OCI-LY3 (cell line): ENCODE data around the gene PTBP3.

ENCODE experiments used
- H2AFZ ChIP-seq: fragments of 200-600, 300-600 bp; shearing (Covaris generic); 2 replicates; pipeline ENCODE4 v1.6.0; 2014; ENCODE audit warnings: antibody characterized with exemption, low read depth, low read length
- H3K27ac ChIP-seq: fragments of 200-600, 300-600 bp; sonication (generic); 2 replicates; pipeline ENCODE4 v1.5.1; 2014; ENCODE audit warnings: mild to moderate bottlenecking, low read length, moderate library complexity, mixed read lengths
- H3K27me3 ChIP-seq: fragments of 200-600, 300-600 bp; sonication (generic); 2 replicates; pipeline ENCODE4 v1.6.1; 2014; ENCODE audit warnings: low read depth, low read length, mixed read lengths
- H3K36me3 ChIP-seq: fragments of 200-600, 300-600 bp; sonication (generic); replicated peaks from 2 replicates; pipeline ENCODE3; 2014; ENCODE audit warnings: low read depth, low read length, mixed read lengths
- H3K4me1 ChIP-seq: fragments of 300-600, 200-600 bp; sonication (generic); 2 replicates; pipeline ENCODE4 v1.6.1; 2014; ENCODE audit warnings: low read length, mixed read lengths
- H3K4me2 ChIP-seq: fragments of 200-600, 300-600 bp; sonication (generic); 2 replicates; pipeline ENCODE4 v1.6.1; 2014; ENCODE audit warnings: low read length, mixed read lengths
- H3K4me3 ChIP-seq: fragments of 300-600, 200-600 bp; sonication (generic); 2 replicates; pipeline ENCODE4 v1.5.1; 2014; ENCODE audit warnings: antibody characterized with exemption, mild to moderate bottlenecking, low read length, moderate library complexity
- H3K79me2 ChIP-seq: fragments of 300-600, 200-600 bp; shearing (Covaris generic); 2 replicates; pipeline ENCODE4 v1.6.1; 2014; ENCODE audit warnings: mild to moderate bottlenecking, low read length, mixed read lengths
- H3K9ac ChIP-seq: fragments of 300-600, 200-600 bp; shearing (Covaris generic); 2 replicates; pipeline ENCODE4 v1.6.0; 2014; ENCODE audit warnings: mild to moderate bottlenecking, low read length, moderate library complexity
- H3K9me3 ChIP-seq: fragments of 200-600, 300-600 bp; shearing (Covaris generic); 2 replicates; pipeline ENCODE4 v1.6.1; 2014; ENCODE audit warnings: low read length, mixed read lengths; ENCODE audit not compliant: insufficient read depth
- H4K20me1 ChIP-seq: fragments of 200-600, 300-600 bp; sonication (generic); 2 replicates; pipeline ENCODE4 v1.6.1; 2016; ENCODE audit warnings: low read length, mixed read lengths; ENCODE audit not compliant: insufficient read depth
- EZH2phosphoT487 ChIP-seq: fragments of 200-600 bp; shearing (Covaris generic); IDR thresholded peaks from 2 replicates; pipeline ENCODE4 v1.6.1; 2018; ENCODE audit warnings: antibody characterized with exemption, mixed run types, low read depth
- TF ChIP-seq, protein P1 (sequence below): fragments of 200-600, 300-600 bp; sonication (generic); IDR thresholded peaks from 2 replicates; pipeline ENCODE4 v1.5.1; 2014; ENCODE audit warnings: antibody characterized with exemption, low read length, low read depth

The PTBP3 gene

DNA sequence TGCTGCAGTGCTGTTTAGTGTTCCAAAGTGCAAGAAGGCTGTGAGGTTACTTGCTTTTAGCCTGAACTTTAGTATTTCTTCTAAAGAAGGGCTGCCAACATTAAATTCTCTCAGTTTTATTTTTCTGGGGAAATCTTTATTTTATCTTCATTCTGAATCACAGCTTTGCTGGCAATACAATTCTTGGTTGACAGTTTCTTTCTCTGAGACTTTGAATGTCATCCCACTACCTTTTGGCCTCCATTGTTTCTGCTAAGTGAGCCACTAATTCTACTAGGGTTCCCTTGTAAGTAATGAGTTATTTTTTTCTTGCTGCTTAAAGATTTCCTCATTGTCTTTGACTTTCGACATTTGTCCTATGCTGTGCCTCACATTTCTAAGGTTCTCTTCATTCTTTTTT lies 126.0 kb downstream of the PTBP3 start:
- H2AFZ ChIP-seq, result no peak overlapping the region
- H3K79me2 ChIP-seq, result no peaks in the 10 kb centered on the region
- H3K4me3 ChIP-seq, result no peak overlapping the region
- TF ChIP-seq, protein P1, sequence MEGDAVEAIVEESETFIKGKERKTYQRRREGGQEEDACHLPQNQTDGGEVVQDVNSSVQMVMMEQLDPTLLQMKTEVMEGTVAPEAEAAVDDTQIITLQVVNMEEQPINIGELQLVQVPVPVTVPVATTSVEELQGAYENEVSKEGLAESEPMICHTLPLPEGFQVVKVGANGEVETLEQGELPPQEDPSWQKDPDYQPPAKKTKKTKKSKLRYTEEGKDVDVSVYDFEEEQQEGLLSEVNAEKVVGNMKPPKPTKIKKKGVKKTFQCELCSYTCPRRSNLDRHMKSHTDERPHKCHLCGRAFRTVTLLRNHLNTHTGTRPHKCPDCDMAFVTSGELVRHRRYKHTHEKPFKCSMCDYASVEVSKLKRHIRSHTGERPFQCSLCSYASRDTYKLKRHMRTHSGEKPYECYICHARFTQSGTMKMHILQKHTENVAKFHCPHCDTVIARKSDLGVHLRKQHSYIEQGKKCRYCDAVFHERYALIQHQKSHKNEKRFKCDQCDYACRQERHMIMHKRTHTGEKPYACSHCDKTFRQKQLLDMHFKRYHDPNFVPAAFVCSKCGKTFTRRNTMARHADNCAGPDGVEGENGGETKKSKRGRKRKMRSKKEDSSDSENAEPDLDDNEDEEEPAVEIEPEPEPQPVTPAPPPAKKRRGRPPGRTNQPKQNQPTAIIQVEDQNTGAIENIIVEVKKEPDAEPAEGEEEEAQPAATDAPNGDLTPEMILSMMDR, result no peak
- no peak for TF ChIP-seq EZH2phosphoT487
- no peak overlapping the region for H3K27ac ChIP-seq
- H3K27me3 ChIP-seq, result no peaks in the 10 kb centered on the region
- H3K4me1 ChIP-seq, result no peaks in the 10 kb centered on the region
- no peak overlapping the region for H3K9ac ChIP-seq
- H3K9me3 ChIP-seq, result peaks cover 6% of the 10 kb centered on the region; the same call in 1 of the 2 replicates
- H3K4me2 ChIP-seq, result no peak overlapping the region
- H4K20me1 ChIP-seq, result no peaks in the 10 kb centered on the region
- peaks cover 21% of the 10 kb centered on the region for H3K36me3 ChIP-seq

- H3K27ac ChIP-seq, result no peak overlapping the region
- no peak overlapping the region for H3K4me3 ChIP-seq
- H4K20me1 ChIP-seq, result no peaks in the 10 kb centered on the region
- no peak overlapping the region for H3K4me2 ChIP-seq
- peaks cover 6% of the 10 kb centered on the region; the same call in 1 of the 2 replicates for H3K9me3 ChIP-seq
- no peak overlapping the region for H3K9ac ChIP-seq
- peaks cover 17% of the 10 kb centered on the region for H3K36me3 ChIP-seq
- TF ChIP-seq EZH2phosphoT487, result no peak
- TF ChIP-seq, protein P1, result no peak
- no peaks in the 10 kb centered on the region for H3K79me2 ChIP-seq
- no peaks in the 10 kb centered on the region for H3K4me1 ChIP-seq
- H3K27me3 ChIP-seq, result no peaks in the 10 kb centered on the region
- H2AFZ ChIP-seq, result no peak overlapping the region
Observed at GRCh38 chr9:112203536-112203935, 129.9 kb downstream of the PTBP3 start.

DNA sequence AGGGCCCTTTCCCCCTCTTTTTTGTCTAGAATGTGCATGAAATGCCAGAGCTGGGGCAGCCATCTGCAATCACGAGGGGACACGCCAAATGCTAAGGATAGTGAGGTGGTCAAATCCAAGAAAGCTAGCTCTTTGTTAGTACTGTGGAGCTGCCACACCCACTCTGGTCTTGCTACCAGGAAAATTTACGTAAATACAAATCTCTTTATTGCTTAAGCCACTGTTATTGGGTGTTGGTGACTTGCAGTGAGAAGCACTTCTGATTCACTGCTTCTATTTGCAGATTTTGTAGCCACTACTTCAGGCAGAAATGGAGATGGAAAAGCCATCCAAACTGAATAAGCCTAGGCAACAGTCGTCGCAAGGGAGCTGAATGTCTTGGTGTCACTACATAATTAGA lies 132.7 kb downstream of the PTBP3 start:
- H3K27me3 ChIP-seq, result no peaks in the 10 kb centered on the region
- H3K4me2 ChIP-seq, result no peak overlapping the region
- no peak overlapping the region for H2AFZ ChIP-seq
- no peak overlapping the region for H3K9ac ChIP-seq
- TF ChIP-seq, protein P1, result no peak
- no peak for TF ChIP-seq EZH2phosphoT487
- H3K4me1 ChIP-seq, result no peaks in the 10 kb centered on the region
- no peaks in the 10 kb centered on the region for H3K36me3 ChIP-seq
- no peak overlapping the region for H3K4me3 ChIP-seq
- no peaks in the 10 kb centered on the region for H3K79me2 ChIP-seq
- no peaks in the 10 kb centered on the region for H3K9me3 ChIP-seq
- no peak overlapping the region for H3K27ac ChIP-seq
- no peaks in the 10 kb centered on the region for H4K20me1 ChIP-seq

GRCh38 chr9:112198646-112199045 lies 134.8 kb downstream of the PTBP3 start:
- Histone ChIP-seq H2AFZ (no peak overlapping the region), H3K79me2 (no peaks in the 10 kb centered on the region), H3K36me3 (no peaks in the 10 kb centered on the region), H3K4me2 (no peak overlapping the region), H3K27me3 (no peaks in the 10 kb centered on the region), H3K4me3 (no peak overlapping the region), H3K9ac (no peak overlapping the region), H4K20me1 (no peaks in the 10 kb centered on the region), H3K27ac (no peak overlapping the region), H3K4me1 (no peaks in the 10 kb centered on the region), H3K9me3 (no peaks in the 10 kb centered on the region)
- TF ChIP-seq, protein P1, result no peak
- TF ChIP-seq EZH2phosphoT487, result no peak
